Measurements from ENCODE around the gene CDH2. TPM values are rescaled to one million over a fixed set of nuclear protein-coding genes. Genes with fewer than 3 reads are reported as not detected.

The CDH2 gene
- total and polyA plus RNA-seq, 2 experiments from 2014 or later, result 81.8 to 117 TPM

DNA sequence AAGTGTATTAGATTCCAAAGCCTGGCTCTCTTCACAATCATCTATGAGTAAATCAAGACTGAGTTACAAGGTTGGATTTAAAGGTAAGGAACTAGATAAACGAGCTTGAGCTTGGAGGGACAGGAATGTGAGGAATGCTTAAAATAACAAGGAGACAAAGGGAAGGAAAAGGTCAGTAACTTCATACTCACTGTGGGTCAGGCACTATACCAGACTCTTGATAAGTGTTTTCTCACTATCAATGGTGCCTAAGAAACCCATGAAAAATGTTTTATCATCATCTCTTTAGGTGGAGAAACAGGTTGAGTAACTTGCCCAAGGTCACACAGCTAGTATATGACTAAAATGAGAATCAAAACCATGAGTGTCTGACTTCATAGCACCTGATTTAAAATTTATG lies 212.1 kb downstream of the CDH2 start:
- Histone ChIP-seq H3K4me3 (no peak overlapping the region), H3K27ac (no peak overlapping the region), H3K4me2 (no peak overlapping the region), H3K79me2 (peaks cover 3% of the 10 kb centered on the region), H3K27me3 (no peaks in the 10 kb centered on the region), H3K9me3 (ENCODE audit: low read depth) (no peaks in the 10 kb centered on the region), H2AFZ (no peak overlapping the region), H3K4me1 (ENCODE audit: insufficient read depth) (peaks cover 12% of the 10 kb centered on the region), H4K20me1 (ENCODE audit: insufficient read depth, poor library complexity, severe bottlenecking) (no peaks in the 10 kb centered on the region), H3K9me2 (replicated peaks; ENCODE audit: insufficient read depth) (no peaks in the 10 kb centered on the region), H3K36me3 (replicated peaks; ENCODE audit: insufficient read depth, low read depth) (no peaks in the 10 kb centered on the region)
- DNase-seq (ENCODE audit: low spot score), result no peak
- TF ChIP-seq EZH2phosphoT487 (IDR thresholded peaks at IDR 0.05; ENCODE audit: low read depth, severe bottlenecking, unreplicated experiment), result no peak
- TF ChIP-seq, protein P1, sequence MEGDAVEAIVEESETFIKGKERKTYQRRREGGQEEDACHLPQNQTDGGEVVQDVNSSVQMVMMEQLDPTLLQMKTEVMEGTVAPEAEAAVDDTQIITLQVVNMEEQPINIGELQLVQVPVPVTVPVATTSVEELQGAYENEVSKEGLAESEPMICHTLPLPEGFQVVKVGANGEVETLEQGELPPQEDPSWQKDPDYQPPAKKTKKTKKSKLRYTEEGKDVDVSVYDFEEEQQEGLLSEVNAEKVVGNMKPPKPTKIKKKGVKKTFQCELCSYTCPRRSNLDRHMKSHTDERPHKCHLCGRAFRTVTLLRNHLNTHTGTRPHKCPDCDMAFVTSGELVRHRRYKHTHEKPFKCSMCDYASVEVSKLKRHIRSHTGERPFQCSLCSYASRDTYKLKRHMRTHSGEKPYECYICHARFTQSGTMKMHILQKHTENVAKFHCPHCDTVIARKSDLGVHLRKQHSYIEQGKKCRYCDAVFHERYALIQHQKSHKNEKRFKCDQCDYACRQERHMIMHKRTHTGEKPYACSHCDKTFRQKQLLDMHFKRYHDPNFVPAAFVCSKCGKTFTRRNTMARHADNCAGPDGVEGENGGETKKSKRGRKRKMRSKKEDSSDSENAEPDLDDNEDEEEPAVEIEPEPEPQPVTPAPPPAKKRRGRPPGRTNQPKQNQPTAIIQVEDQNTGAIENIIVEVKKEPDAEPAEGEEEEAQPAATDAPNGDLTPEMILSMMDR (IDR thresholded peaks at IDR 0.05; ENCODE audit: poor library complexity), result no peak
- TF ChIP-seq EZH2 (IDR thresholded peaks at IDR 0.05; ENCODE audit: borderline replicate concordance), result no peak
- WGBS (ENCODE audit: low lambda C conversion rate, missing lambda C conversion rate), result 19% methylated on average over 1 of the region's 1 CpG

DNA sequence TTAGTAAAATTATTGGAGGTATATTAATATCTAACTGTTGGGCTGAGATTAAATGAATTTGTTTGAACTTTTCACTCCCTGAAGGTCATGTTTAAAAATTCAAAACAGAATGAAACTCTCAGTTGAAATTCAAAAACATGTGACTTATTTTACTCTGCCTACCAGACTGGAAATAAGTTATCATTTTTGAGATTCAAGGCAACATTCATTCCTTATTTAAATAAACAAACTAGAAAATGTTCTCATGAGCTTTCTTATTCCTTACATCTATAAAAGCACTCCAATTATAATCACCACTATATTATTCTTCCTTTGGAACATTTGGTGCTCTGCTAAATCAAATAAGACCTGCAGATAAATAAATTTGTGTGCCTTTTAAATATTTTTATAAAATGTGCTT lies 217.8 kb downstream of the CDH2 start:
- Histone ChIP-seq H3K27me3 (no peaks in the 10 kb centered on the region), H2AFZ (no peak overlapping the region), H3K4me2 (no peak overlapping the region), H3K9me3 (ENCODE audit: low read depth) (no peaks in the 10 kb centered on the region), H3K4me3 (no peak overlapping the region), H3K9me2 (replicated peaks; ENCODE audit: insufficient read depth) (no peaks in the 10 kb centered on the region), H3K36me3 (replicated peaks; ENCODE audit: insufficient read depth, low read depth) (no peaks in the 10 kb centered on the region), H3K79me2 (peaks cover 3% of the 10 kb centered on the region), H3K4me1 (ENCODE audit: insufficient read depth) (peaks cover 4% of the 10 kb centered on the region), H4K20me1 (ENCODE audit: insufficient read depth, poor library complexity, severe bottlenecking) (no peaks in the 10 kb centered on the region), H3K27ac (no peak overlapping the region)
- TF ChIP-seq EZH2phosphoT487 (IDR thresholded peaks at IDR 0.05; ENCODE audit: low read depth, severe bottlenecking, unreplicated experiment), result no peak
- no peak for TF ChIP-seq EZH2 (IDR thresholded peaks at IDR 0.05; ENCODE audit: borderline replicate concordance)
- TF ChIP-seq, protein P1 (IDR thresholded peaks at IDR 0.05; ENCODE audit: poor library complexity), result no peak
- DNase-seq (ENCODE audit: low spot score), result no peak

DNA sequence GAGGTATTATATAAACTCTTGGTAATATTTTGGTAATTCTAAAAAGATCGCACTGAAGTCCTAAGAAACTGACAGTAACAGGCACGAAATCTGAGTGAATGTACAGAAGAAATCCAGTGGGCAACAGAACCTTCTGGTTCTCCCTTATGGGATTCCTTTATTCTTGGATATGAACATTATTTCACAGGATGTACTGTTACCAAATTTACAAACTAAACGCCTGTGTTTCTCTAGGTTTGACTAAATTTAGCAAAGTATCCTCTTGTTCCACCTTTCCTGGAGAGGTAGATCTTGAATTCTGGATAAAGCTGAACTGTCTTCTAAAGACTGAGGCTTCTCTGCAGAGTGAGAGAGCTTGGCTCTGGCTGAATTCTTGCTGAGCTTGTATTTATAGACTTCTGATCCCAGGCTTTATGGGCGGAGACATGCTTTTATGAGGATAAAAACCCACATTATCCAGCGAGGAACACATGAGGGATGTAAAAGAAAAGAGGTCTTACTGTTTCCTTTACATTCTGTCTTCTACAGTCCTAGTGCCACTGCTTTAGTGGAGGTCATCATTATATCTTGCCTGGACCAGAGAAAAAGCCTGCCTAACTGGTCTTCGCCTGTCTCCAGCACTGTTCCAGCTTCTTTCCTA lies 220.8 kb downstream of the CDH2 start:
- Histone ChIP-seq H3K4me2 (no peak overlapping the region), H3K27me3 (no peaks in the 10 kb centered on the region), H3K36me3 (replicated peaks; ENCODE audit: insufficient read depth, low read depth) (no peaks in the 10 kb centered on the region), H3K27ac (no peak overlapping the region), H4K20me1 (ENCODE audit: insufficient read depth, poor library complexity, severe bottlenecking) (no peaks in the 10 kb centered on the region), H3K9me3 (ENCODE audit: low read depth) (no peaks in the 10 kb centered on the region), H3K9me2 (replicated peaks; ENCODE audit: insufficient read depth) (no peaks in the 10 kb centered on the region), H3K4me1 (ENCODE audit: insufficient read depth) (peaks cover 8% of the 10 kb centered on the region), H3K79me2 (no peaks in the 10 kb centered on the region), H3K4me3 (no peak overlapping the region), H2AFZ (no peak overlapping the region)
- DNase-seq (ENCODE audit: low spot score), result peak; percentile 25
- 70% methylated on average over 6 of the region's 6 CpGs for WGBS (ENCODE audit: low lambda C conversion rate, missing lambda C conversion rate)
- TF ChIP-seq EZH2phosphoT487 (IDR thresholded peaks at IDR 0.05; ENCODE audit: low read depth, severe bottlenecking, unreplicated experiment) (no peak), EZH2 (IDR thresholded peaks at IDR 0.05; ENCODE audit: borderline replicate concordance) (no peak)
- TF ChIP-seq, protein P1 (IDR thresholded peaks at IDR 0.05; ENCODE audit: poor library complexity), result no peak
